NB4 (cell line): Measurements from ENCODE around the gene VGF.

Experiments
- POLR2A ChIP-seq: IDR thresholded peaks from 2 replicates; pipeline ENCODE4 v1.6.1; 2011; ENCODE audit warnings: mild to moderate bottlenecking; ENCODE audit not compliant: insufficient read length; ENCODE audit errors: extremely low read depth
- TF ChIP-seq, protein P1 (sequence below): IDR thresholded peaks from one replicate; pipeline ENCODE4 v1.5.1; 2012; ENCODE audit warnings: low read depth, low read length
- TF ChIP-seq, protein P2 (sequence below): IDR thresholded peaks from 2 replicates; pipeline ENCODE4 v1.6.1; 2011; ENCODE audit warnings: low read depth, low read length

- TF ChIP-seq, protein P1, sequence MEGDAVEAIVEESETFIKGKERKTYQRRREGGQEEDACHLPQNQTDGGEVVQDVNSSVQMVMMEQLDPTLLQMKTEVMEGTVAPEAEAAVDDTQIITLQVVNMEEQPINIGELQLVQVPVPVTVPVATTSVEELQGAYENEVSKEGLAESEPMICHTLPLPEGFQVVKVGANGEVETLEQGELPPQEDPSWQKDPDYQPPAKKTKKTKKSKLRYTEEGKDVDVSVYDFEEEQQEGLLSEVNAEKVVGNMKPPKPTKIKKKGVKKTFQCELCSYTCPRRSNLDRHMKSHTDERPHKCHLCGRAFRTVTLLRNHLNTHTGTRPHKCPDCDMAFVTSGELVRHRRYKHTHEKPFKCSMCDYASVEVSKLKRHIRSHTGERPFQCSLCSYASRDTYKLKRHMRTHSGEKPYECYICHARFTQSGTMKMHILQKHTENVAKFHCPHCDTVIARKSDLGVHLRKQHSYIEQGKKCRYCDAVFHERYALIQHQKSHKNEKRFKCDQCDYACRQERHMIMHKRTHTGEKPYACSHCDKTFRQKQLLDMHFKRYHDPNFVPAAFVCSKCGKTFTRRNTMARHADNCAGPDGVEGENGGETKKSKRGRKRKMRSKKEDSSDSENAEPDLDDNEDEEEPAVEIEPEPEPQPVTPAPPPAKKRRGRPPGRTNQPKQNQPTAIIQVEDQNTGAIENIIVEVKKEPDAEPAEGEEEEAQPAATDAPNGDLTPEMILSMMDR = no peak
- no peak for TF ChIP-seq POLR2A
- TF ChIP-seq, protein P2, sequence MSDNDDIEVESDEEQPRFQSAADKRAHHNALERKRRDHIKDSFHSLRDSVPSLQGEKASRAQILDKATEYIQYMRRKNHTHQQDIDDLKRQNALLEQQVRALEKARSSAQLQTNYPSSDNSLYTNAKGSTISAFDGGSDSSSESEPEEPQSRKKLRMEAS = no peak
Observed at GRCh38 chr7:101119876-101120275, 45.5 kb downstream of the VGF start.
